ENCODE data around the gene GNA14.
"Not testable (repeated sequence)": the region's sequence is repeated elsewhere in the genome, so short reads cannot be mapped to it uniquely, and the experiment has no call there.

The GNA14 gene

GRCh38 chr9:77587851-77588250 is 60.3 kb downstream of the GNA14 start:
- no peak for DNase-seq
- TF ChIP-seq GATA1 (IDR thresholded peaks at IDR 0.05; ENCODE audit: low read depth, low read length): no peak
- TF ChIP-seq POLR2A (IDR thresholded peaks at IDR 0.05; ENCODE audit: low read length): no peak

GRCh38 chr9:77587042-77587441 is 61.1 kb downstream of the GNA14 start:
- DNase-seq: no peak
- TF ChIP-seq GATA1 (IDR thresholded peaks at IDR 0.05; ENCODE audit: low read depth, low read length) (no peak), POLR2A (IDR thresholded peaks at IDR 0.05; ENCODE audit: low read length) (no peak)

- DNase-seq: no peak
- TF ChIP-seq GATA1 (IDR thresholded peaks at IDR 0.05; ENCODE audit: low read depth, low read length) (no peak), POLR2A (IDR thresholded peaks at IDR 0.05; ENCODE audit: low read length) (no peak)
Measured at GRCh38 chr9:77586591-77586990, 61.5 kb downstream of the GNA14 start.

- DNase-seq: peak; percentile 36 to 40
- TF ChIP-seq GATA1 (IDR thresholded peaks at IDR 0.05; ENCODE audit: low read depth, low read length): no peak
- no peak for TF ChIP-seq POLR2A (IDR thresholded peaks at IDR 0.05; ENCODE audit: low read length)
Measured at GRCh38 chr9:77585335-77585786, 62.8 kb downstream of the GNA14 start.

GRCh38 chr9:77584927-77585326 is 63.2 kb downstream of the GNA14 start:
- DNase-seq: not testable (repeated sequence)

- no peak for DNase-seq
- TF ChIP-seq POLR2A (IDR thresholded peaks at IDR 0.05; ENCODE audit: low read length) (no peak), GATA1 (IDR thresholded peaks at IDR 0.05; ENCODE audit: low read depth, low read length) (no peak)
Measured at GRCh38 chr9:77582961-77583576, 65.1 kb downstream of the GNA14 start.

- DNase-seq: no peak
- TF ChIP-seq GATA1 (IDR thresholded peaks at IDR 0.05; ENCODE audit: low read depth, low read length): no peak
- no peak for TF ChIP-seq POLR2A (IDR thresholded peaks at IDR 0.05; ENCODE audit: low read length)
Measured at GRCh38 chr9:77582525-77582924, 65.6 kb downstream of the GNA14 start.

GRCh38 chr9:77575785-77576184 is 72.3 kb downstream of the GNA14 start:
- no peak for TF ChIP-seq GATA1 (IDR thresholded peaks at IDR 0.05; ENCODE audit: low read depth, low read length)
- no peak for TF ChIP-seq POLR2A (IDR thresholded peaks at IDR 0.05; ENCODE audit: low read length)
- DNase-seq: peak; percentile 39 to 53

GRCh38 chr9:77569335-77569734 is 78.8 kb downstream of the GNA14 start:
- no peak for DNase-seq
- TF ChIP-seq GATA1 (IDR thresholded peaks at IDR 0.05; ENCODE audit: low read depth, low read length) (no peak), POLR2A (IDR thresholded peaks at IDR 0.05; ENCODE audit: low read length) (no peak)

GRCh38 chr9:77563174-77563573 is 84.9 kb downstream of the GNA14 start:
- TF ChIP-seq GATA1 (IDR thresholded peaks at IDR 0.05; ENCODE audit: low read depth, low read length) (no peak), POLR2A (IDR thresholded peaks at IDR 0.05; ENCODE audit: low read length) (no peak)
- no peak for DNase-seq

- no peak for DNase-seq
- TF ChIP-seq GATA1 (IDR thresholded peaks at IDR 0.05; ENCODE audit: low read depth, low read length) (no peak), POLR2A (IDR thresholded peaks at IDR 0.05; ENCODE audit: low read length) (no peak)
Measured at GRCh38 chr9:77562019-77562748, 85.9 kb downstream of the GNA14 start.

- DNase-seq: no peak
- TF ChIP-seq GATA1 (IDR thresholded peaks at IDR 0.05; ENCODE audit: low read depth, low read length) (no peak), POLR2A (IDR thresholded peaks at IDR 0.05; ENCODE audit: low read length) (no peak)
Measured at GRCh38 chr9:77561331-77562018, 86.6 kb downstream of the GNA14 start.

- DNase-seq: no peak
- TF ChIP-seq GATA1 (IDR thresholded peaks at IDR 0.05; ENCODE audit: low read depth, low read length) (no peak), POLR2A (IDR thresholded peaks at IDR 0.05; ENCODE audit: low read length) (no peak)
Measured at GRCh38 chr9:77556396-77556795, 91.7 kb downstream of the GNA14 start.

- TF ChIP-seq GATA1 (IDR thresholded peaks at IDR 0.05; ENCODE audit: low read depth, low read length): no peak
- no peak for TF ChIP-seq POLR2A (IDR thresholded peaks at IDR 0.05; ENCODE audit: low read length)
- DNase-seq: no peak
Measured at GRCh38 chr9:77554586-77555105, 93.5 kb downstream of the GNA14 start.
